GM12878 (cell line): ENCODE measurements around the gene RHEB. TPM values are rescaled to one million over a fixed set of nuclear protein-coding genes. Genes with fewer than 3 reads are reported as not detected.

Experiments
- ATAC-seq: fragments of 200-7000 bp; cut with Tn5 transposase; 3 replicates; pipeline ENCODE4 v1.9.1; 2020; ENCODE audit warnings: mild to moderate bottlenecking, moderate library complexity
- BruUV-seq: library from RNA; stranded (reverse); fragments of 400-500 nt; replicated peaks from 2 replicates; lab custom pipeline; 2021; lab: Mats Ljungman, UMichigan
- CTCF ChIA-PET: fragments of 300-600 bp; sonication (Branson Sonifier 250); formaldehyde crosslinking; extraction: SDS; loops from one replicate; lab custom pipeline; 2021; ENCODE audit warnings: inconsistent platforms; lab: Yijun Ruan, JAX
- POLR2A ChIA-PET: fragments of 350-600 bp; formaldehyde crosslinking; extraction: SDS; loops from one replicate; lab custom pipeline; 2021; ENCODE audit warnings: inconsistent platforms; lab: Charles Lee
- RAD21 ChIA-PET: fragments of 300-600 bp; sonication (Branson Sonifier 250); formaldehyde crosslinking; loops from one replicate; lab custom pipeline; 2023; ENCODE audit warnings: antibody characterized with exemption; ENCODE audit not compliant: unreplicated experiment; lab: Charles Lee
- SMC1A ChIA-PET: fragments of 300-600 bp; sonication (Branson Sonifier 250); formaldehyde crosslinking; loops from one replicate; lab custom pipeline; 2023; ENCODE audit not compliant: unreplicated experiment, uncharacterized antibody; lab: Charles Lee
- DNase-seq: peaks from one replicate; pipeline ENCODE4 v3.0.0-alpha.2; 2011; ENCODE audit warnings: low read depth, low spot score
- FAIRE-seq: peaks from 3 replicates; lab custom pipeline; 2011; peaks lifted over from hg19 to GRCh38; lab: Jason Lieb, UNC
- H2AFZ ChIP-seq: 2 replicates; pipeline ENCODE4 v1.6.0; 2011; ENCODE audit warnings: low read depth, low read length, control low read depth; ENCODE audit not compliant: control insufficient read depth
- H3K27ac ChIP-seq: 2 replicates; pipeline ENCODE4 v1.5.1; 2011; ENCODE audit warnings: control low read depth; ENCODE audit not compliant: control insufficient read depth, insufficient read depth
- H3K27me3 ChIP-seq, 2 experiments: replicated peaks in 1 of 2; 2 replicates each; pipeline versions ENCODE4 v1.6.0 to v1.6.1; 2011; ENCODE audit warnings: low read length in 1 of 2; ENCODE audit not compliant: control insufficient read depth in 2 of 2, insufficient read depth in 2 of 2
- H3K36me3 ChIP-seq, 2 experiments: 2 replicates each; pipeline ENCODE4 v1.5.1; 2011; ENCODE audit warnings: low read length in 1 of 2; ENCODE audit not compliant: control insufficient read depth in 2 of 2, insufficient read depth in 2 of 2
- H3K4me1 ChIP-seq: 2 replicates; pipeline ENCODE4 v1.6.1; 2011; ENCODE audit warnings: mild to moderate bottlenecking, low read length, moderate library complexity, mixed read lengths; ENCODE audit not compliant: control insufficient read depth, insufficient read depth
- H3K4me2 ChIP-seq: 2 replicates; pipeline ENCODE4 v1.6.0; 2011; ENCODE audit warnings: control low read depth; ENCODE audit not compliant: control insufficient read depth, insufficient read depth
- H3K4me3 ChIP-seq: fragments of 200-600 bp; sonication (generic); 2 replicates; pipeline ENCODE4 v1.5.1; 2016
- H3K79me2 ChIP-seq: 2 replicates; pipeline ENCODE4 v1.6.0; 2011; ENCODE audit warnings: low read length; ENCODE audit not compliant: control insufficient read depth, insufficient read depth
- H3K9ac ChIP-seq: 2 replicates; pipeline ENCODE4 v1.8.0; 2011; ENCODE audit warnings: low read length, control low read depth, mixed read lengths; ENCODE audit not compliant: control insufficient read depth, insufficient read depth
- H3K9me3 ChIP-seq: replicated peaks from 3 replicates; pipeline ENCODE4 v1.5.1; 2011; ENCODE audit warnings: mild to moderate bottlenecking, low read length; ENCODE audit not compliant: control insufficient read depth, insufficient read depth
- H4K20me1 ChIP-seq: 2 replicates; pipeline ENCODE4 v1.6.0; 2011; ENCODE audit not compliant: control insufficient read depth, insufficient read depth
- BACH1 ChIP-seq: fragments of 450-650 bp; IDR thresholded peaks from 2 replicates; pipeline ENCODE4 v1.6.1; 2017; ENCODE audit warnings: mild to moderate bottlenecking, borderline replicate concordance
- HCFC1 ChIP-seq: fragments of 150-350 bp; IDR thresholded peaks from 2 replicates; pipeline ENCODE4 v1.6.1; 2014; ENCODE audit warnings: low read length
- IKZF1 ChIP-seq: fragments of 450-650 bp; conservative IDR thresholded peaks from 2 replicates; pipeline ENCODE4 v1.6.1; 2017; ENCODE audit warnings: antibody characterized with exemption, mild to moderate bottlenecking
- IRF3 ChIP-seq: fragments of 450-650 bp; IDR thresholded peaks from 2 replicates; pipeline ENCODE4 v1.6.1; 2014; ENCODE audit warnings: mild to moderate bottlenecking
- MEF2B ChIP-seq: fragments of 450-650 bp; IDR thresholded peaks from 2 replicates; pipeline ENCODE4 v1.6.1; 2018; ENCODE audit warnings: mild to moderate bottlenecking, moderate library complexity; ENCODE audit not compliant: partially characterized antibody, poor library complexity, severe bottlenecking
- RELA ChIP-seq: fragments of 450-650 bp; IDR thresholded peaks from 2 replicates; pipeline ENCODE4 v1.8.0; 2014; ENCODE audit warnings: borderline replicate concordance; ENCODE audit not compliant: partially characterized antibody
- RUNX3 ChIP-seq: IDR thresholded peaks from 2 replicates; pipeline ENCODE4 v1.6.1; 2012; ENCODE audit warnings: low read length, inconsistent platforms
- SIX5 ChIP-seq: IDR thresholded peaks from 2 replicates; pipeline ENCODE4 v1.6.1; 2011; ENCODE audit warnings: mild to moderate bottlenecking, low read depth, low read length, moderate library complexity; ENCODE audit not compliant: severe bottlenecking
- STAT3 ChIP-seq: IDR thresholded peaks from 2 replicates; pipeline ENCODE4 v1.6.1; 2011; ENCODE audit warnings: low read depth, low read length, improper control_type of control experiment
- ZNF217 ChIP-seq: fragments of 450-650 bp; IDR thresholded peaks from 2 replicates; pipeline ENCODE4 v1.6.1; 2017; ENCODE audit warnings: antibody characterized with exemption, mild to moderate bottlenecking
- WGBS: methylation state at CpG from one replicate; pipeline ENCODE4 v1.1.6; 2016; ENCODE audit warnings: low lambda C conversion rate; ENCODE audit not compliant: insufficient replicate concordance, insufficient coverage; ENCODE audit errors: missing lambda C conversion rate; 5-methylcytosine and 5-hydroxymethylcytosine counted together
- in situ Hi-C: fragments of 300-500 bp; cut with MboI; formaldehyde crosslinking; loops from 9 replicates; pipeline ENCODE4 v1.14.3; 2018; ENCODE audit warnings: mixed read lengths
- intact Hi-C: fragments of 100-400 bp; cut with micrococcal nuclease; formaldehyde crosslinking; loops from one replicate; pipeline ENCODE4 v1.14.2; 2022; ENCODE audit not compliant: unreplicated experiment
- polyA plus RNA-seq, 11 experiments: library from polyadenylated mRNA; depleted of rRNA in 4 of 11; unstranded in 6 of 11; stranded (reverse) in 5 of 11; fragments of >200 nt; fragmentation: Nextera tagmentation in 4 of 11; fragmentation: Illumina TruSeq in 1 of 11; extraction: Ambion mirVana in 4 of 11; extraction: Trizol in 1 of 11; gene quantifications; 1 replicate in 1 of 11; 2 replicates in 10 of 11; pipeline versions ENCODE4 v1.2.1 to v1.2.3, GENCODE V29; 2011 to 2016; ENCODE audit warnings: inconsistent platforms in 2 of 11, missing spikeins in 2 of 11, low read depth in 1 of 11
- total RNA-seq, 4 experiments: library from RNA; depleted of rRNA in 3 of 4; stranded (reverse); fragments of >200 nt in 3 of 4; fragmentation: Illumina TruSeq in 1 of 4; extraction: Trizol in 1 of 4; gene quantifications; 2 replicates each; pipeline versions ENCODE4 v1.2.1 to v1.2.3, GENCODE V29; 2013 to 2021
- TF ChIP-seq, protein P1 (sequence below): fragments of 150-350 bp; IDR thresholded peaks from 2 replicates; pipeline ENCODE4 v1.6.1; 2016; ENCODE audit warnings: low read depth, low read length

The RHEB gene
- total and polyA plus RNA-seq, 10 of the 15 experiments (the other 5 are each of a cell fraction or from before 2014, with no cell fraction given): 6.2 to 67.8 (median 38.0) TPM

GRCh38 chr7:151505433-151505832, 14.3 kb downstream of the RHEB start:
- ATAC-seq (peak; percentile 23), DNase-seq (no peak), FAIRE-seq (no peak)
- H4K20me1 ChIP-seq: no peaks in the 10 kb centered on the region
- peak overlapping the region; percentile 18; the same call in 1 of the 2 replicates for H3K4me2 ChIP-seq
- TF ChIP-seq RUNX3 (peak; percentile 16; the same call in 1 of the 2 replicates), BACH1 (peak; percentile 71), STAT3 (no peak)
- H3K27ac ChIP-seq: no peak overlapping the region
- in situ Hi-C loops: no loop called here
- no TSS peak for BruUV-seq
- H3K27me3 ChIP-seq: no peaks in the 10 kb centered on the region
- RAD21 ChIA-PET: interaction anchor here (2.1 to 2.4 kb wide), 2 partner anchors 11 to 15 kb away, joined by 6 to 9 read pairs; partner anchors contain the start of gene RHEB
- H2AFZ ChIP-seq: no peak overlapping the region
- H3K4me3 ChIP-seq: no peak overlapping the region
- SMC1A ChIA-PET: interaction anchor here (1.3 to 2.2 kb wide), 5 partner anchors 8 to 32 kb away, joined by 4 to 10 read pairs (median 5); no protein-coding TSS in a partner anchor
- H3K9ac ChIP-seq: no peak overlapping the region
- peaks cover 2% of the 10 kb centered on the region in 2 experiments; a peak in 3 of 4 replicates for H3K36me3 ChIP-seq
- H3K4me1 ChIP-seq: peaks cover 7% of the 10 kb centered on the region
- POLR2A ChIA-PET: interaction anchor here (0.9 to 1.5 kb wide), 3 partner anchors 9 to 15 kb away, joined by 3 to 10 read pairs (median 4); partner anchors contain the start of gene RHEB
- H3K9me3 ChIP-seq: no peaks in the 10 kb centered on the region; the same call in none of the 3 replicates
- H3K79me2 ChIP-seq: peaks cover 98% of the 10 kb centered on the region
- 75% methylated on average over 2 of the region's 2 CpGs for WGBS
- intact Hi-C loops: no loop called here
- CTCF ChIA-PET: interaction anchor here (0.6 to 1.4 kb wide), 2 partner anchors 9 to 780 kb away, joined by 3 to 4 read pairs; no protein-coding TSS in a partner anchor

DNA sequence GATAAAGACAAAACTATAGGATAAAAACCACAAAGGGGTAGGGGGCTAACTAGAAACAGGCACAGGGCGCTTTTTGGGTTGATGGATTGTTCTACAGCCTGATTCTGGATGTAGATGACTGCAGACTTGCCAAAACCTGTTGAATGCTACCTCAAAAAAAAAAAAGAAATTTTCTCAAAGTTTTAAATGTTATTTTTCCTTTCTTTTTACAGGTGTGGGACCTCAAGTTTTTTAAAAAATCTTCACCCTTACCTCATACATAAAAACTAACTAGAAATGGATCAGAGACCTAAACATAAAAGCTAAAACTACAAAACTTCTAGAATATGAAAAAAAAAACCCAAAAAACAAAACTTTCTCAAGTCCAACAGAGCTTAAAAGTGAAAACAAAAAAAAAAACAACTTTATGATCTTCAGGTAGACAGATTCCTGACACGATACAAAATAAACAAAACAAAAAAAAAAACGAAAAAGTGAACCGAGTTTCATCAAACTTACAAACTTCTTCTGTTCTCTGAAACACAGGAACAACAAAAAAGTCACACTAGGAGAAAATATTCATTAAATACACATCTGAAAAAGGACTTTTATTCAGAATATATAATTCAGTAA, 14.9 kb downstream of the RHEB start:
- H2AFZ ChIP-seq: no peak overlapping the region
- SMC1A ChIA-PET: interaction anchor here (0.7 to 1.8 kb wide), 5 partner anchors 8 to 187 kb away, joined by 3 to 10 read pairs (median 4); no protein-coding TSS in a partner anchor
- no peaks in the 10 kb centered on the region for H4K20me1 ChIP-seq
- H3K9me3 ChIP-seq: no peaks in the 10 kb centered on the region; the same call in none of the 3 replicates
- no peak overlapping the region for H3K27ac ChIP-seq
- FAIRE-seq (no peak), ATAC-seq (no peak), DNase-seq (no peak)
- in situ Hi-C loops: no loop called here
- POLR2A ChIA-PET: interaction anchor here (0.6 to 1.5 kb wide), 4 partner anchors 10 to 101 kb away, joined by 3 to 10 read pairs (median 4); partner anchors contain the start of gene RHEB
- H3K4me1 ChIP-seq: peaks cover 7% of the 10 kb centered on the region
- no peak overlapping the region for H3K4me3 ChIP-seq
- WGBS: 84% methylated on average over 4 of the region's 4 CpGs
- H3K4me2 ChIP-seq: no peak overlapping the region
- RAD21 ChIA-PET: interaction anchor here (2.4 kb wide), 1 partner anchor 12 kb away, joined by 9 read pairs; no protein-coding TSS in a partner anchor
- no peaks in the 10 kb centered on the region for H3K27me3 ChIP-seq
- BruUV-seq: no TSS peak
- peaks cover 98% of the 10 kb centered on the region for H3K79me2 ChIP-seq
- H3K9ac ChIP-seq: no peak overlapping the region
- CTCF ChIA-PET: interaction anchor here (0.8 to 1.4 kb wide), 2 partner anchors 10 to 22 kb away, joined by 4 to 7 read pairs; no protein-coding TSS in a partner anchor
- intact Hi-C loops: no loop called here
- peaks cover 2% of the 10 kb centered on the region in 2 experiments; a peak in 3 of 4 replicates for H3K36me3 ChIP-seq
- TF ChIP-seq MEF2B (no peak), ZNF217 (no peak), IRF3 (no peak), SIX5 (no peak), IKZF1 (no peak), HCFC1 (no peak), RELA (no peak)
- TF ChIP-seq, protein P1, sequence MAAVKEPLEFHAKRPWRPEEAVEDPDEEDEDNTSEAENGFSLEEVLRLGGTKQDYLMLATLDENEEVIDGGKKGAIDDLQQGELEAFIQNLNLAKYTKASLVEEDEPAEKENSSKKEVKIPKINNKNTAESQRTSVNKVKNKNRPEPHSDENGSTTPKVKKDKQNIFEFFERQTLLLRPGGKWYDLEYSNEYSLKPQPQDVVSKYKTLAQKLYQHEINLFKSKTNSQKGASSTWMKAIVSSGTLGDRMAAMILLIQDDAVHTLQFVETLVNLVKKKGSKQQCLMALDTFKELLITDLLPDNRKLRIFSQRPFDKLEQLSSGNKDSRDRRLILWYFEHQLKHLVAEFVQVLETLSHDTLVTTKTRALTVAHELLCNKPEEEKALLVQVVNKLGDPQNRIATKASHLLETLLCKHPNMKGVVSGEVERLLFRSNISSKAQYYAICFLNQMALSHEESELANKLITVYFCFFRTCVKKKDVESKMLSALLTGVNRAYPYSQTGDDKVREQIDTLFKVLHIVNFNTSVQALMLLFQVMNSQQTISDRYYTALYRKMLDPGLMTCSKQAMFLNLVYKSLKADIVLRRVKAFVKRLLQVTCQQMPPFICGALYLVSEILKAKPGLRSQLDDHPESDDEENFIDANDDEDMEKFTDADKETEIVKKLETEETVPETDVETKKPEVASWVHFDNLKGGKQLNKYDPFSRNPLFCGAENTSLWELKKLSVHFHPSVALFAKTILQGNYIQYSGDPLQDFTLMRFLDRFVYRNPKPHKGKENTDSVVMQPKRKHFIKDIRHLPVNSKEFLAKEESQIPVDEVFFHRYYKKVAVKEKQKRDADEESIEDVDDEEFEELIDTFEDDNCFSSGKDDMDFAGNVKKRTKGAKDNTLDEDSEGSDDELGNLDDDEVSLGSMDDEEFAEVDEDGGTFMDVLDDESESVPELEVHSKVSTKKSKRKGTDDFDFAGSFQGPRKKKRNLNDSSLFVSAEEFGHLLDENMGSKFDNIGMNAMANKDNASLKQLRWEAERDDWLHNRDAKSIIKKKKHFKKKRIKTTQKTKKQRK: no peak
